Sigmoid colon (tissue), 3 donors: Measurements from ENCODE around the gene ITGA2.

Source experiments
- CTCF ChIP-seq, 4 experiments: fragments of 450-650 bp in 3 of 4; fragments of 200-600 bp in 1 of 4; IDR thresholded peaks; one replicate each; pipeline ENCODE4 v1.5.1; 2016 to 2019; ENCODE audit warnings: antibody characterized with exemption in 4 of 4, mild to moderate bottlenecking in 3 of 4, moderate library complexity in 2 of 4
- POLR2A ChIP-seq, 2 donors: fragments of 450-650 bp; IDR thresholded peaks; one replicate each; pipeline ENCODE4 v1.6.1; 2016; ENCODE audit warnings: antibody characterized with exemption in 2 of 2, mild to moderate bottlenecking in 2 of 2, moderate library complexity in 2 of 2

DNA sequence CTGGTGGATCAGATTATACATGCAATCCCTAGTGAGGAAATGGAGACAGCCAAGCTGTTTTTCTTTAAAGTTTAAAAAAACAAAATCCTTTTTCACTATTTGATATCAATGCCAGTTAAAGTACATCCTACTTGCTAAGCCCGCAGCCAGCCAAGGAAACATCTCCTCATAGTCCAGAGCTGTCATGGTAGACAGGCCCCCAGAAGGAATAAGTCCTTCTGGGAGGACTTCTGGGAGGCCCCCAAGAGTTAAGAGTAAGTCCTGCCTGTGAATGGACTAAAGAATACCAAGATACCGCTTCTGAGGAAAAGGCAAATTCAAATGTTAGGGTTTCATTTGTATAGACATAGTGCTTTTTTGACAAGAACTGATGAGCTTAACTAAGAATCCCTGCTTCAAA is 82.1 kb downstream of the ITGA2 start:
- TF ChIP-seq POLR2A (IDR thresholded peaks at IDR 0.05) = no peak
- no peak for TF ChIP-seq CTCF (IDR thresholded peaks at IDR 0.05)
